Keratinocyte (primary cell): ENCODE data around the gene GPR137. TPM values are rescaled to one million over a fixed set of nuclear protein-coding genes. Genes with fewer than 3 reads are reported as not detected.

Experiments
- DNase-seq: peaks from one replicate; pipeline ENCODE4 v3.0.0-alpha.2; 2011; ENCODE audit warnings: low read depth, missing footprints, low spot score
- FAIRE-seq: peaks from 2 replicates; lab custom pipeline; 2011; peaks lifted over from hg19 to GRCh38; lab: Jason Lieb, UNC
- H2AFZ ChIP-seq: 2 replicates; pipeline ENCODE4 v1.6.0; 2012; ENCODE audit warnings: low read length, control low read depth, inconsistent platforms; ENCODE audit not compliant: control insufficient read depth
- H3K27ac ChIP-seq: 2 replicates; pipeline ENCODE4 v1.5.1; 2011; ENCODE audit warnings: low read length; ENCODE audit not compliant: control insufficient read depth, insufficient read depth
- H3K27me3 ChIP-seq: 3 replicates; pipeline ENCODE4 v1.6.0; 2011; ENCODE audit warnings: low read length; ENCODE audit not compliant: control insufficient read depth, insufficient read depth; ENCODE audit errors: extremely low read depth
- H3K36me3 ChIP-seq, 2 experiments: 2 replicates in 1 of 2; 3 replicates in 1 of 2; pipeline ENCODE4 v1.5.1; 2011; ENCODE audit warnings: low read length in 2 of 2, mild to moderate bottlenecking in 1 of 2; ENCODE audit not compliant: control insufficient read depth in 2 of 2, insufficient read depth in 2 of 2; ENCODE audit errors: extremely low read depth in 1 of 2
- H3K4me1 ChIP-seq: 3 replicates; pipeline ENCODE4 v1.5.1; 2011; ENCODE audit warnings: low read length; ENCODE audit not compliant: control insufficient read depth, insufficient read depth; ENCODE audit errors: extremely low read depth
- H3K4me2 ChIP-seq: 3 replicates; pipeline ENCODE4 v1.6.0; 2011; ENCODE audit warnings: low read depth, low read length; ENCODE audit not compliant: control insufficient read depth, insufficient read depth; ENCODE audit errors: extremely low read depth
- H3K4me3 ChIP-seq, 3 experiments: fragments of 200-600 bp in 1 of 3; sonication (generic) in 1 of 3; 2 replicates in 2 of 3; 3 replicates in 1 of 3; pipeline ENCODE4 v1.5.1; 2011 to 2016; ENCODE audit warnings: low read length in 3 of 3, mild to moderate bottlenecking in 3 of 3, control low read depth in 2 of 3, inconsistent platforms in 1 of 3, low read depth in 1 of 3, mixed read lengths in 1 of 3, mixed run types in 1 of 3, moderate library complexity in 1 of 3; ENCODE audit not compliant: control insufficient read depth in 2 of 3, insufficient read depth in 2 of 3; ENCODE audit errors: extremely low read depth in 1 of 3
- H3K79me2 ChIP-seq: 2 replicates; pipeline ENCODE4 v1.6.0; 2012; ENCODE audit warnings: low read length; ENCODE audit not compliant: control insufficient read depth, insufficient read depth
- H3K9ac ChIP-seq: 3 replicates; pipeline ENCODE4 v1.6.0; 2011; ENCODE audit warnings: low read length; ENCODE audit not compliant: control insufficient read depth, insufficient read depth; ENCODE audit errors: extremely low read depth
- H3K9me1 ChIP-seq: 3 replicates; pipeline ENCODE4 v1.6.0; 2011; ENCODE audit warnings: low read length; ENCODE audit not compliant: control insufficient read depth, insufficient read depth; ENCODE audit errors: extremely low read depth
- H3K9me3 ChIP-seq: 2 replicates; pipeline ENCODE4 v1.5.1; 2012; ENCODE audit warnings: low read depth, low read length; ENCODE audit not compliant: control insufficient read depth
- H4K20me1 ChIP-seq: 3 replicates; pipeline ENCODE4 v1.6.0; 2011; ENCODE audit warnings: low read length; ENCODE audit not compliant: control insufficient read depth, insufficient read depth; ENCODE audit errors: extremely low read depth
- EZH2 ChIP-seq: IDR thresholded peaks from one replicate; pipeline ENCODE4 v1.6.1; 2012; ENCODE audit warnings: inconsistent platforms, mild to moderate bottlenecking, low read length, moderate library complexity
- dilution Hi-C: fragments of 300-500 bp; cut with MboI; formaldehyde crosslinking; loops from one replicate; pipeline ENCODE4 v1.7.0; 2020; ENCODE audit warnings: low sequenced_read_pairs; ENCODE audit not compliant: extremely low pct_ligation_motif_present
- polyA plus RNA-seq, 5 experiments: library from polyadenylated mRNA; depleted of rRNA in 3 of 5; stranded (reverse) in 3 of 5; stranded (forward) in 1 of 5; unstranded in 1 of 5; fragments of >200 nt; gene quantifications; 1 replicate in 1 of 5; 2 replicates in 3 of 5; 3 replicates in 1 of 5; pipeline versions ENCODE4 v1.2.1 to v1.2.3, GENCODE V29; 2011 to 2012; ENCODE audit warnings: missing spikeins in 2 of 5, low read depth in 1 of 5, low replicate concordance in 1 of 5
- TF ChIP-seq, protein P1 (sequence below), 3 experiments: IDR thresholded peaks in 1 of 3; conservative IDR thresholded peaks in 1 of 3; optimal IDR thresholded peaks in 1 of 3; 2 replicates in 2 of 3; 3 replicates in 1 of 3; pipeline versions ENCODE3 to v1.5.1; 2011; ENCODE audit warnings: low read length in 3 of 3, mild to moderate bottlenecking in 3 of 3, moderate library complexity in 2 of 3, control low read depth in 1 of 3, inconsistent platforms in 1 of 3; ENCODE audit not compliant: insufficient read depth in 2 of 3; ENCODE audit errors: extremely low read depth in 1 of 3

The GPR137 gene
- polyA plus RNA-seq, 1 donor (not counting 4 experiments of a cell fraction or from before 2014, with no cell fraction given), result 6.6 TPM

DNA sequence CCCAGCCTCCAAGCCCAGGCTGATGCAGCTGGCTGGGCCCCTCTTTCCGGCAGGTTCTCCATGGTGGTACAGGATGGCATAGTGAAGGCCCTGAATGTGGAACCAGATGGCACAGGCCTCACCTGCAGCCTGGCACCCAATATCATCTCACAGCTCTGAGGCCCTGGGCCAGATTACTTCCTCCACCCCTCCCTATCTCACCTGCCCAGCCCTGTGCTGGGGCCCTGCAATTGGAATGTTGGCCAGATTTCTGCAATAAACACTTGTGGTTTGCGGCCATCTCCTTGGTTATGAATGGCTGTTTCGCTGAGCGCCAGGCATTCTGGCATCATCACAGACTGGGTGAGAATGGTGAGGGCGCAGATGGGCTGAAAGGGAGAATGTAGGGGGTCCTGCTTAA lies 35.9 kb downstream of the GPR137 start:
- Histone ChIP-seq H3K4me3 (peak overlapping the region in 1 of 3 experiments; percentile 4), H3K4me1 (peaks cover 62% of the 10 kb centered on the region), H3K27me3 (no peaks in the 10 kb centered on the region), H3K9me1 (peaks cover 2% of the 10 kb centered on the region), H4K20me1 (no peaks in the 10 kb centered on the region), H3K27ac (peak overlapping the region; percentile 85), H3K4me2 (peak overlapping the region; percentile 35), H3K36me3 (peaks cover 19 to 21% of the 10 kb centered on the region in 2 experiments), H3K79me2 (peaks cover 21% of the 10 kb centered on the region), H3K9ac (peak overlapping the region; percentile 69), H2AFZ (no peak overlapping the region), H3K9me3 (no peaks in the 10 kb centered on the region)
- FAIRE-seq, result peak; percentile 94
- dilution Hi-C loops, result no loop called here
- DNase-seq, result no peak
- TF ChIP-seq EZH2, result no peak
- TF ChIP-seq, protein P1, sequence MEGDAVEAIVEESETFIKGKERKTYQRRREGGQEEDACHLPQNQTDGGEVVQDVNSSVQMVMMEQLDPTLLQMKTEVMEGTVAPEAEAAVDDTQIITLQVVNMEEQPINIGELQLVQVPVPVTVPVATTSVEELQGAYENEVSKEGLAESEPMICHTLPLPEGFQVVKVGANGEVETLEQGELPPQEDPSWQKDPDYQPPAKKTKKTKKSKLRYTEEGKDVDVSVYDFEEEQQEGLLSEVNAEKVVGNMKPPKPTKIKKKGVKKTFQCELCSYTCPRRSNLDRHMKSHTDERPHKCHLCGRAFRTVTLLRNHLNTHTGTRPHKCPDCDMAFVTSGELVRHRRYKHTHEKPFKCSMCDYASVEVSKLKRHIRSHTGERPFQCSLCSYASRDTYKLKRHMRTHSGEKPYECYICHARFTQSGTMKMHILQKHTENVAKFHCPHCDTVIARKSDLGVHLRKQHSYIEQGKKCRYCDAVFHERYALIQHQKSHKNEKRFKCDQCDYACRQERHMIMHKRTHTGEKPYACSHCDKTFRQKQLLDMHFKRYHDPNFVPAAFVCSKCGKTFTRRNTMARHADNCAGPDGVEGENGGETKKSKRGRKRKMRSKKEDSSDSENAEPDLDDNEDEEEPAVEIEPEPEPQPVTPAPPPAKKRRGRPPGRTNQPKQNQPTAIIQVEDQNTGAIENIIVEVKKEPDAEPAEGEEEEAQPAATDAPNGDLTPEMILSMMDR (optimal IDR thresholded peaks at IDR 0.05 in 1 of 3, IDR thresholded peaks at IDR 0.05 in 1 of 3, conservative IDR thresholded peaks at IDR 0.05 in 1 of 3; ENCODE audit: extremely low read depth in 1 of 3, insufficient read depth in 2 of 3, low read length in 3 of 3), result no peak

GRCh38 chr11:64322925-64323260 lies 37.2 kb downstream of the GPR137 start:
- Histone ChIP-seq H2AFZ (no peak overlapping the region), H3K36me3 (peaks cover 19 to 21% of the 10 kb centered on the region in 2 experiments), H3K9me3 (no peaks in the 10 kb centered on the region), H3K27me3 (no peaks in the 10 kb centered on the region), H3K27ac (no peak overlapping the region), H4K20me1 (no peaks in the 10 kb centered on the region), H3K9ac (no peak overlapping the region), H3K79me2 (peaks cover 21% of the 10 kb centered on the region), H3K4me1 (peaks cover 62% of the 10 kb centered on the region), H3K4me2 (no peak overlapping the region), H3K4me3 (no peak overlapping the region), H3K9me1 (peaks cover 2% of the 10 kb centered on the region)
- no peak for FAIRE-seq
- dilution Hi-C loops, result no loop called here
- DNase-seq, result no peak
- no peak for TF ChIP-seq EZH2
- TF ChIP-seq, protein P1 (optimal IDR thresholded peaks at IDR 0.05 in 1 of 3, IDR thresholded peaks at IDR 0.05 in 1 of 3, conservative IDR thresholded peaks at IDR 0.05 in 1 of 3; ENCODE audit: extremely low read depth in 1 of 3, insufficient read depth in 2 of 3, low read length in 3 of 3), result no peak
